SK-N-SH treated with all-trans-retinoic acid at 6 μM for 48 hours (cell line): ENCODE measurements around the gene QPRT.

Source experiments
- ARNTL ChIP-seq: fragments of 450-650 bp; formaldehyde crosslinking; IDR thresholded peaks from 2 replicates; pipeline ENCODE4 v1.5.0; 2020; ENCODE audit warnings: low read depth, mild to moderate bottlenecking, moderate library complexity, borderline replicate concordance
- PPARA ChIP-seq: fragments of 250-450 bp; sonication (Bioruptor Pico); IDR thresholded peaks from 2 replicates; pipeline ENCODE4 v1.5.0; 2020; ENCODE audit warnings: mild to moderate bottlenecking, borderline replicate concordance
- RARB ChIP-seq: fragments of 250-450 bp; sonication (Bioruptor Pico); IDR thresholded peaks from 2 replicates; pipeline ENCODE4 v1.8.0; 2021; ENCODE audit warnings: mild to moderate bottlenecking, moderate library complexity
- ZNF565 ChIP-seq: fragments of 450-650 bp; formaldehyde crosslinking; conservative IDR thresholded peaks from 2 replicates; pipeline ENCODE4 v1.5.0; 2020; ENCODE audit warnings: low read depth, mild to moderate bottlenecking, moderate library complexity
- TF ChIP-seq, protein P1 (sequence below): fragments of 250-450 bp; sonication (Bioruptor Pico); IDR thresholded peaks from 2 replicates; pipeline ENCODE4 v1.8.0; 2020; ENCODE audit warnings: mild to moderate bottlenecking, moderate library complexity, borderline replicate concordance

DNA sequence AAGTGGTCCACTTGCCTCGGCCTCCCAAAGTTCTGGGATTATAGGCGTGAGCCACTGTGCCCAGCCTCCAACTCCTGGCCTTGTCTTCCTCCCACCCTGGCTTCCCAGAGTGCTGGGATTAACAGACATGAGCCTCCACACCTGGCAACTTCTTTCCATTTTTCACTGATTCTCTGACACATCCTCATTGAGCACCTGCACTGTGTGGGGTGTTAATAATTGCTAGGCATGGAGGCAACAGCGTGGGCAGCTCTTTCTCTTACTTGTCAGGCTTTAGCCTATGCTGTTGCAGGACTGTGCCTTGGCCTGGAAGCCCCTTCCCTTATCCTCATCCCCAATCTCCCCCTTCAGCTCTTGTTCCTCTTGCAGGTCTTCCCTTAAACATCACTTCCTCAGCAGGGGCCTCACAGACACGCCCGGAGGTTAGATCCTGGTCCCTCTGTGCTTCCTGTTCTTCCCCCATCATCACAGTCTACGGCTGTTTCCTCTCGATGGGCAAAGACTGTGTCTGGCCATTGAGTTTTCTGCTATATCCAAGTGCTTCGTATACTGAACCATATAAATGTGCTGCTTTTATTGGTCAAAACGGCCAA is 7.9 kb downstream of the QPRT start:
- TF ChIP-seq, protein P1, sequence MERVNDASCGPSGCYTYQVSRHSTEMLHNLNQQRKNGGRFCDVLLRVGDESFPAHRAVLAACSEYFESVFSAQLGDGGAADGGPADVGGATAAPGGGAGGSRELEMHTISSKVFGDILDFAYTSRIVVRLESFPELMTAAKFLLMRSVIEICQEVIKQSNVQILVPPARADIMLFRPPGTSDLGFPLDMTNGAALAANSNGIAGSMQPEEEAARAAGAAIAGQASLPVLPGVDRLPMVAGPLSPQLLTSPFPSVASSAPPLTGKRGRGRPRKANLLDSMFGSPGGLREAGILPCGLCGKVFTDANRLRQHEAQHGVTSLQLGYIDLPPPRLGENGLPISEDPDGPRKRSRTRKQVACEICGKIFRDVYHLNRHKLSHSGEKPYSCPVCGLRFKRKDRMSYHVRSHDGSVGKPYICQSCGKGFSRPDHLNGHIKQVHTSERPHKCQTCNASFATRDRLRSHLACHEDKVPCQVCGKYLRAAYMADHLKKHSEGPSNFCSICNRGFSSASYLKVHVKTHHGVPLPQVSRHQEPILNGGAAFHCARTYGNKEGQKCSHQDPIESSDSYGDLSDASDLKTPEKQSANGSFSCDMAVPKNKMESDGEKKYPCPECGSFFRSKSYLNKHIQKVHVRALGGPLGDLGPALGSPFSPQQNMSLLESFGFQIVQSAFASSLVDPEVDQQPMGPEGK (CRISPR knock-in tag), result no peak
- TF ChIP-seq ARNTL (no peak), PPARA (CRISPR knock-in tag) (no peak), ZNF565 (CRISPR knock-in tag) (no peak), RARB (CRISPR knock-in tag) (no peak)
